RKO (cell line): ENCODE results near the gene NBPF9.
"Not testable (repeated sequence)": the region's sequence is repeated elsewhere in the genome, so short reads cannot be mapped to it uniquely, and the experiment has no call there.

Source experiments
- DNase-seq: peaks from one replicate; pipeline ENCODE4 v3.0.0-alpha.2; 2016; ENCODE audit warnings: low spot score

Gene NBPF9

DNA sequence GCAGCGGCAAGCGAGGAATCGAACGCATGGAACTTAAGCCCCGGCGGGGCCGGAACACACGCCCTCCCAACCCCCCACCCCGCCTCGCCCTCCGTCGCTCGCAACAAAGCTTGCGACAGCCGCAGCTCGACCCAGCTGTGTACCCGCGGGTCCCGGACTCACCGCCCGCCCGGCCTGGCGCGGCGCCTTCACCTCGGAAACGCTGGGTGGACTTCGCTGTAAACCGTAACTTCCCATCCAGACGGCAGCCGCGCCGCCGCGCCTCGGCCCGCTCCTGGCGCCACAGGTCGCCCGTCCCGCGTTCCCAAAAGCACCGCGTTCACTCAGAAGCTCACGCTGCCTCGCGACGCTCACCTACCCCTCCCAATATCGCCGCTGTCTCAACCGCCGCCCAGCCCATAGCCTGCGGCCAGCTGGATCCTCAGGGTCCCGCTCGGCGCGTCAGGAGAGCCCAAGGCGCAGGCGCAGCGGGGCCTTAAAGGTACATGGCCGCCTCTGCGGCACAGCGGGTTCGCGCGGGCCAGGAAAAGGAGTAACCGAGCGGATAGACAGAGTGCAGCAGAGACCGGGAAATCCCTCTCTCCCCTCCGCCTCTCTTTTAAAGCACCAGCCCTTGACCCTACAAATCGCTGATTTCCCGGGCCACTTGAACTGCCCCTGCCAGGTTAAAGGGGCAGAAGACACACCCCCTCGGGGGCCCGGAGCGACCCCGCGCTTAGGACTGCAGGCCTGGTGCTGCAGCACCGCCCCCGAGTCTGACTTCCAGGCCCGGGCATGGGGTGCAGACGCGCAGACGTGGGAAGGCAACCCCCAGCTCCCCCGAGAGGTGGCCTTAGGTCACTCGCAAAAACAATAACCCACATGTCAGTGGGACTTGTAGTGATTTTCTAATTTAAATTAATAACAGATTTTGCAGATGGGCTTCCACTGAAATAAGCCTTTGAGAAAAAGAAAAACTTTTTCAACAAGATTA, at the start of gene NBPF9:
TSS of gene NBPF9 (minus strand) at position 443 of the 973 bp plus-strand sequence. CDS start 21,412 bp downstream, outside the sequence.
- peak; percentile 48 for DNase-seq

- DNase-seq, result not testable (repeated sequence)
These were observed 46.6 kb upstream of the NBPF9 start for GRCh38 chr1:149149909-149150308.

DNA sequence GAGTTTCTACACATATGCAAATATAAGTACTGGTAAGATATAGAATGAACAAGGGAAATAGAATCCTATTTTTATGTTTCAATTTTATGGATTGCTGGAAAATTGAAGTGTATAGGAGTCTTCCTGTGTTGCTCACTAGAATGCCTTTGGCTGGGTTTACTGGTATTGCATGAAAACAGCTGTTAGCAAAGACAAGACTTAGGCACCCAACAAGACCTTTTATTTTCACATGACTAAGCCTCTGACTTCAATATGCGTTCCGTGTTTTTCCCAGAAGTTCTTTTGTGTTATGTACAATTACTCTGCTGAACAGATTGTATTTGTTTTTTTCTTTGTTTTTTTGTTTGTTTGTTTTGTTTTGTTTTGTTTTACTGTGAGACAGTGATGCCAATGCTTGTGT, 34.2 kb upstream of the NBPF9 start:
- not testable (repeated sequence) for DNase-seq

DNA sequence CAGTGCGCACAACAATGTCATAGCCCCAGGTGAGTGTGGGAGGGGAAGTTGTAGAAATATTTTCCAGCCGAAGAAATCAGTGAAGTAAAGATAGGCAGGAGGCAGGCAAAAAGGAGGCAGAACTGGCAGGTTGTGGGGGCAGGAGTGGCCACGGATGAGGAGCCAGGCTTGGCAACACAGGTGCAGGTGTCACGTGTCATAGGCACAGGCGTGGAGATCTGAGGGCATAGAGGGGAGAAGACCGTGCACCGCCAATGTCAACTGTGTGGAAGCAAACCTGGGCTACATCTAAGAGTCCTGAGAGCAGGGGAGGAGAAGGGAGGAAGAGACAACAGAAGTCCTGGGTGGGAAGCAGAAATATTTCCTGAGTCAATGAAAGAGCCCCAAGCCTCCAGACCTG, 27.6 kb upstream of the NBPF9 start:
- DNase-seq, result not testable (repeated sequence)

- DNase-seq, result not testable (repeated sequence)
These were observed 25.9 kb upstream of the NBPF9 start for GRCh38 chr1:149129245-149129644.

- DNase-seq, result not testable (repeated sequence)
These were observed 23.3 kb upstream of the NBPF9 start for GRCh38 chr1:149126555-149127145.

- DNase-seq, result not testable (repeated sequence)
These were observed 20.9 kb upstream of the NBPF9 start for GRCh38 chr1:149123948-149124926.

- not testable (repeated sequence) for DNase-seq
These were observed 9.5 kb upstream of the NBPF9 start for GRCh38 chr1:149112828-149113227.

- not testable (repeated sequence) for DNase-seq
These were observed 7.0 kb upstream of the NBPF9 start for GRCh38 chr1:149110343-149110742.

- DNase-seq, result not testable (repeated sequence)
These were observed 777 bp downstream of the NBPF9 start for GRCh38 chr1:149102574-149102973.

GRCh38 chr1:149098276-149098675, 5.1 kb downstream of the NBPF9 start:
- not testable (repeated sequence) for DNase-seq

GRCh38 chr1:149093155-149093554, 10.2 kb downstream of the NBPF9 start:
- not testable (repeated sequence) for DNase-seq

DNA sequence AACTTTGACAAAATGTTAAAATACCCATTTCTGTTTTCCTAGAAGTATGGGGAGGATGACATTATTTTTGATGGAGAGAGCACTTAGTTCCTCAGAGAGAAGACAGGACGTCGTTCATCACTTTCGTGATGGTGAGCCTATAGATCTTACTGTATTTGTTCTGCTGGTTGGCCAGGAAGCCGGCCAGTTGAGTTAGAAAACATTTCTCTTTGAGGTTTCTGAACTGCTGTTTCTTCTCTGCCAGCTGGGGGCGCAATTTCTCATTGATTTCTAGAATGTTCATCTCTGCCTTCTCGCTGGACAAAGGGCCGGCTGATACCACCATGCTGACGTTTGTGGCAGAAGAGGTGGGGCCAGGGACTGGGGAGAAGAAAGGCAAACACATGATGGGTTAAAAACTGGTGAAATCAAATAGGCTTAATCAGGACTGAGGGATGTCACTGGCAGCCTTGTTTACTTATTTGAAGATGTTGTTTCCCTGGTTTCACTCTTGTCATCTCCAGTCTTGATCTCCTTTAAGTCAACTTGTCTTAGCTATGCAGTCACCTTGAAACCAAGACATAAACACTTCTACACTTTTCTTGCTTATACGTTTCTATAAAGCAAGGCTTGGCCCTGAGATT, 27.7 kb downstream of the NBPF9 start:
- not testable (repeated sequence) for DNase-seq

- not testable (repeated sequence) for DNase-seq
These were observed 38.7 kb downstream of the NBPF9 start for GRCh38 chr1:149064611-149065010.

- DNase-seq, result not testable (repeated sequence)
These were observed 60.3 kb downstream of the NBPF9 start for GRCh38 chr1:149043056-149043455.

GRCh38 chr1:149033916-149034315, 69.4 kb downstream of the NBPF9 start:
- not testable (repeated sequence) for DNase-seq

GRCh38 chr1:149024327-149024726, 79.0 kb downstream of the NBPF9 start:
- not testable (repeated sequence) for DNase-seq

DNA sequence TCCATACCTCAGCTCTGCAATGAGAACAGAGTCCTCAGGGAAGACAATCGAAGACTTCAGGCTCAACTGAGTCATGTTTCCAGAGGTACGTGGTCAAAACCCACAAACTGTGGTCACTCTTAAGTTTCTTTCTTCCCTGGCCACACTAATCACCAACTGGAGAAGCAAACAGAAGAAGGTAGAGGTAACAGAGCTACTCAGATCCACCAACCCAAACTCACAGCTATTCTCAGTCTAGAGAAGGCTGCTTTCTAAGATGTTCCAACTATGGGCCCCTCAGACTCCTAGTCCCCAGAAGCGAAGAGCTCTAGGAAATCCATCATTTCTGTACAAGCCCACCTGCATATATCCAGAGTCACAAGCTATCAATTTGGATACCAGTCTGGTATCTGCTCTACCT, 84.8 kb downstream of the NBPF9 start:
- DNase-seq, result not testable (repeated sequence)

GRCh38 chr1:149016626-149017025, 86.7 kb downstream of the NBPF9 start:
- DNase-seq, result not testable (repeated sequence)

DNA sequence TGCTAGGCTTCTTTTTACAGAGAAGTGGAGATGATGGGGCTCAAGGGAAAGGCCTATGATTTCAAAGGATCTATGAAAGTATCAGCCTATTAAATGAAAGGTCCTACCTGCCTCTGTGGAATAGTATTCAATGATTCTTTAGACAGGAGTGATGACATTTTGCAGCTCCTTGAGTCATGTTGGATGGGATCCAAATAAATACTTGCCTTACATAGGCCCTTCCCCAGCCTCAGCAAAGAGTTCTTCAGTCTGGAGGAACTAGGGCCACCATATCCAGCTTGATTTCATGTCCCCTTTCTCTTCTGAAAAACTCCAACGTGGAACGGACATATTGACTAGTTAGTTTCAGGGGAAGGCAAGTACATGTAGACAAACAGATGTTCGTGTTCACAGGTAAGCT, 87.8 kb downstream of the NBPF9 start:
- DNase-seq, result not testable (repeated sequence)

DNA sequence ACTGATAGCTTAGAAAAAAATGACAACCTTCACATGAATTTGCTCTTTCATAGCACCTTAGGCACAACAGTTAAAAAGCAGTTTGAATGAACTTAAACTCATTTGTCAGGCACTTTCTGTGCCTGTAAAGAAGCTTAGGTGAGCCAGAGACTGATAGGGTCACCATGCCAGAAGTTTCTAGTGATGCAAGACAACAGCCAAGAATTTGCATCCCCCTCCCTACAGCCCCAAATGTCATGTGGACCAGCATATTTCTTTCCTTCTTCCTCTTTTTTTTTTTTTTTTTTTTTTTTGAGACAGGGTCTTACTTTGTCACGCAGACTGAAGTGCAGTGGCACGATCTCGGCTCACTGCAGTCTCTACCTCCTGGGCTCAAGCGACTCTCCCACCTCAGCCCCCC, 89.8 kb downstream of the NBPF9 start:
- DNase-seq, result not testable (repeated sequence)
